HepG2 (cell line): ENCODE measurements around the gene MYO5B. TPM values are rescaled to one million over a fixed set of nuclear protein-coding genes. Genes with fewer than 3 reads are reported as not detected.
A peak's percentile ranks its signal among the peaks of the same experiment; 100 is the strongest.

ENCODE experiments used
- DZIP1 ChIP-seq: sonication (generic); formaldehyde crosslinking; IDR thresholded peaks from 2 replicates; pipeline ENCODE4 v1.5.0; 2020; ENCODE audit warnings: mild to moderate bottlenecking, missing genetic modification reagents
- EHMT2 ChIP-seq: fragments of 200-600 bp; sonication (generic); IDR thresholded peaks from 2 replicates; pipeline ENCODE4 v1.7.0; 2017; ENCODE audit warnings: antibody characterized with exemption, low read depth, low read length, borderline replicate concordance
- ETS1 ChIP-seq: sonication (generic); formaldehyde crosslinking; IDR thresholded peaks from 2 replicates; pipeline ENCODE4 v1.4.0; 2020; ENCODE audit warnings: missing genetic modification reagents
- EZH2 ChIP-seq: conservative IDR thresholded peaks from 2 replicates; pipeline ENCODE4 v1.6.1; 2012; ENCODE audit warnings: mild to moderate bottlenecking, low read depth, low read length, moderate library complexity
- FOXA3 ChIP-seq: IDR thresholded peaks from 2 replicates; pipeline ENCODE4 v1.6.1; 2016; ENCODE audit warnings: missing genetic modification reagents, missing compliant biosample characterization
- HNRNPLL ChIP-seq: fragments of 200-400 bp; formaldehyde crosslinking; IDR thresholded peaks from 2 replicates; pipeline ENCODE4 v1.6.1; 2017; ENCODE audit warnings: mild to moderate bottlenecking, low read depth, low read length; ENCODE audit not compliant: poor library complexity, severe bottlenecking
- IRF9 ChIP-seq: sonication (generic); formaldehyde crosslinking; IDR thresholded peaks from 2 replicates; pipeline ENCODE4 v1.8.0; 2022; ENCODE audit warnings: missing genetic modification reagents, mild to moderate bottlenecking, borderline replicate concordance
- KAT2B ChIP-seq: fragments of 150-350 bp; IDR thresholded peaks from 2 replicates; pipeline ENCODE4 v1.6.1; 2014; ENCODE audit warnings: low read depth, low read length, borderline replicate concordance
- MATR3 ChIP-seq: sonication (generic); formaldehyde crosslinking; IDR thresholded peaks from 2 replicates; pipeline ENCODE4 v1.4.0; 2020; ENCODE audit warnings: missing genetic modification reagents
- NCOR1 ChIP-seq: fragments of 200-600 bp; sonication (generic); IDR thresholded peaks from 2 replicates; pipeline ENCODE4 v1.7.0; 2017; ENCODE audit warnings: antibody characterized with exemption, low read length, borderline replicate concordance
- NFE2L2 ChIP-seq: fragments of 150-350 bp; IDR thresholded peaks from 2 replicates; pipeline ENCODE4 v1.6.1; 2014; ENCODE audit warnings: low read length
- PHF8 ChIP-seq: sonication (generic); formaldehyde crosslinking; IDR thresholded peaks from 2 replicates; pipeline ENCODE4 v1.5.0; 2020; ENCODE audit warnings: missing genetic modification reagents
- RARA ChIP-seq: IDR thresholded peaks from 2 replicates; pipeline ENCODE4 v1.6.1; 2016; ENCODE audit warnings: missing genetic modification reagents, missing compliant biosample characterization
- SP1 ChIP-seq, 2 experiments: fragments of 450-650 bp in 1 of 2; sonication (generic) in 1 of 2; formaldehyde crosslinking in 1 of 2; IDR thresholded peaks; 2 replicates each; pipeline versions ENCODE4 v1.4.0 to v1.6.1; 2016 to 2020; ENCODE audit warnings: missing genetic modification reagents in 1 of 2
- SP5 ChIP-seq: IDR thresholded peaks from 2 replicates; pipeline ENCODE4 v1.6.1; 2016; ENCODE audit warnings: low read depth, borderline replicate concordance
- SRSF4 ChIP-seq: fragments of 200-400 bp; formaldehyde crosslinking; IDR thresholded peaks from one replicate; pipeline ENCODE4 v1.6.1; 2018; ENCODE audit warnings: mild to moderate bottlenecking, low read depth, low read length, moderate library complexity; ENCODE audit not compliant: poor library complexity, severe bottlenecking
- ZEB1 ChIP-seq: IDR thresholded peaks from 2 replicates; pipeline ENCODE4 v1.6.1; 2012; ENCODE audit warnings: mild to moderate bottlenecking, low read depth, inconsistent platforms; ENCODE audit not compliant: insufficient replicate concordance
- ZNF207 ChIP-seq: fragments of 450-650 bp; IDR thresholded peaks from 2 replicates; pipeline ENCODE4 v1.6.1; 2016; ENCODE audit warnings: antibody characterized with exemption, borderline replicate concordance
- ZNF224 ChIP-seq: sonication (generic); formaldehyde crosslinking; IDR thresholded peaks from 2 replicates; pipeline ENCODE4 v1.5.0; 2020; ENCODE audit warnings: mild to moderate bottlenecking, missing genetic modification reagents
- polyA plus RNA-seq, 8 experiments: library from polyadenylated mRNA; depleted of rRNA in 3 of 8; stranded (reverse) in 7 of 8; unstranded in 1 of 8; fragments of >200 nt; fragmentation: Illumina TruSeq in 4 of 8; extraction: Trizol in 4 of 8; gene quantifications; 2 replicates each; pipeline versions ENCODE4 v1.2.1 to v1.2.3, GENCODE V29; 2011 to 2016; ENCODE audit warnings: low read depth in 4 of 8, missing spikeins in 1 of 8, mixed read lengths in 1 of 8; ENCODE audit not compliant: insufficient read depth in 1 of 8
- total RNA-seq, 5 experiments: library from RNA; depleted of rRNA; stranded (reverse); fragments of >200 nt; fragmentation: Illumina TruSeq; extraction: Trizol; gene quantifications; 2 replicates each; pipeline ENCODE4 v1.2.3, GENCODE V29; 2016; ENCODE audit warnings: low read depth in 1 of 5
- TF ChIP-seq, protein P1 (sequence below): IDR thresholded peaks from 2 replicates; pipeline ENCODE4 v1.6.1; 2016; ENCODE audit warnings: low read depth, missing genetic modification reagents, missing compliant biosample characterization

The MYO5B gene
- total and polyA plus RNA-seq, 2 of the 13 experiments (the other 11 are each of a cell fraction or from before 2014, with no cell fraction given), result 13.1 to 24.0 TPM

DNA sequence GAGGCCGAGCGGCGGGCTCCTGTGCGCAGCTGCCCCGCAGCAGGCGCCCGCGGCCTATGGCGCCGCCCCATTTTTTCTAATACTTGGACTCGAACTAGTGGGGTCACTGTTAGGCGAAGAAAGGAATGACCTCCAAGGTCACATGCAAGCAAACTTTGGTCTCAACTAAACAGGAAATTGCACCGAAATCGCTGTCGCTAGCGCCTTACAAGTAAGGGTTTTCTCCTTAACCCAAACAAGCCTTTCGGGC lies 382.0 kb downstream of the MYO5B start (continued):
- TF ChIP-seq EHMT2 (no peak), KAT2B (no peak), RARA (CRISPR knock-in tag) (no peak), NFE2L2 (no peak), ZNF207 (no peak), ZNF224 (CRISPR knock-in tag) (0 out of 2 replicates have a peak, but pooled peaks have one; percentile 31), EZH2 (no peak), NCOR1 (no peak), SP1 (IDR thresholded peaks at IDR 0.05) (no peak), SP1 (CRISPR knock-in tag; IDR thresholded peaks at IDR 0.05) (no peak), IRF9 (no peak), SP5 (0 out of 2 replicates have a peak, but pooled peaks have one; percentile 6), SRSF4 (no peak), DZIP1 (CRISPR knock-in tag) (no peak), PHF8 (CRISPR knock-in tag) (0 out of 2 replicates have a peak, but pooled peaks have one; percentile 37), MATR3 (CRISPR knock-in tag) (no peak), HNRNPLL (no peak), ETS1 (CRISPR knock-in tag) (no peak), FOXA3 (CRISPR knock-in tag) (no peak), ZEB1 (no peak)
- TF ChIP-seq, protein P1, sequence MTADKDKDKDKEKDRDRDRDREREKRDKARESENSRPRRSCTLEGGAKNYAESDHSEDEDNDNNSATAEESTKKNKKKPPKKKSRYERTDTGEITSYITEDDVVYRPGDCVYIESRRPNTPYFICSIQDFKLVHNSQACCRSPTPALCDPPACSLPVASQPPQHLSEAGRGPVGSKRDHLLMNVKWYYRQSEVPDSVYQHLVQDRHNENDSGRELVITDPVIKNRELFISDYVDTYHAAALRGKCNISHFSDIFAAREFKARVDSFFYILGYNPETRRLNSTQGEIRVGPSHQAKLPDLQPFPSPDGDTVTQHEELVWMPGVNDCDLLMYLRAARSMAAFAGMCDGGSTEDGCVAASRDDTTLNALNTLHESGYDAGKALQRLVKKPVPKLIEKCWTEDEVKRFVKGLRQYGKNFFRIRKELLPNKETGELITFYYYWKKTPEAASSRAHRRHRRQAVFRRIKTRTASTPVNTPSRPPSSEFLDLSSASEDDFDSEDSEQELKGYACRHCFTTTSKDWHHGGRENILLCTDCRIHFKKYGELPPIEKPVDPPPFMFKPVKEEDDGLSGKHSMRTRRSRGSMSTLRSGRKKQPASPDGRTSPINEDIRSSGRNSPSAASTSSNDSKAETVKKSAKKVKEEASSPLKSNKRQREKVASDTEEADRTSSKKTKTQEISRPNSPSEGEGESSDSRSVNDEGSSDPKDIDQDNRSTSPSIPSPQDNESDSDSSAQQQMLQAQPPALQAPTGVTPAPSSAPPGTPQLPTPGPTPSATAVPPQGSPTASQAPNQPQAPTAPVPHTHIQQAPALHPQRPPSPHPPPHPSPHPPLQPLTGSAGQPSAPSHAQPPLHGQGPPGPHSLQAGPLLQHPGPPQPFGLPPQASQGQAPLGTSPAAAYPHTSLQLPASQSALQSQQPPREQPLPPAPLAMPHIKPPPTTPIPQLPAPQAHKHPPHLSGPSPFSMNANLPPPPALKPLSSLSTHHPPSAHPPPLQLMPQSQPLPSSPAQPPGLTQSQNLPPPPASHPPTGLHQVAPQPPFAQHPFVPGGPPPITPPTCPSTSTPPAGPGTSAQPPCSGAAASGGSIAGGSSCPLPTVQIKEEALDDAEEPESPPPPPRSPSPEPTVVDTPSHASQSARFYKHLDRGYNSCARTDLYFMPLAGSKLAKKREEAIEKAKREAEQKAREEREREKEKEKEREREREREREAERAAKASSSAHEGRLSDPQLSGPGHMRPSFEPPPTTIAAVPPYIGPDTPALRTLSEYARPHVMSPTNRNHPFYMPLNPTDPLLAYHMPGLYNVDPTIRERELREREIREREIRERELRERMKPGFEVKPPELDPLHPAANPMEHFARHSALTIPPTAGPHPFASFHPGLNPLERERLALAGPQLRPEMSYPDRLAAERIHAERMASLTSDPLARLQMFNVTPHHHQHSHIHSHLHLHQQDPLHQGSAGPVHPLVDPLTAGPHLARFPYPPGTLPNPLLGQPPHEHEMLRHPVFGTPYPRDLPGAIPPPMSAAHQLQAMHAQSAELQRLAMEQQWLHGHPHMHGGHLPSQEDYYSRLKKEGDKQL (CRISPR knock-in tag), result no peak
